Endothelial cell of umbilical vein (primary cell): Measurements from ENCODE around the gene HPSE2.

Experiments
- CTCF ChIP-seq, 2 donors: IDR thresholded peaks; 1 replicate in 1 of 2; 2 replicates in 1 of 2; pipeline ENCODE4 v1.5.1; 2011; ENCODE audit warnings: low read length in 2 of 2, mild to moderate bottlenecking in 2 of 2, moderate library complexity in 2 of 2, control low read depth in 1 of 2, inconsistent platforms in 1 of 2, low read depth in 1 of 2; ENCODE audit not compliant: insufficient read depth in 1 of 2; ENCODE audit errors: extremely low read depth in 1 of 2
- GATA2 ChIP-seq: IDR thresholded peaks from 2 replicates; pipeline ENCODE4 v1.7.0; 2011; ENCODE audit warnings: low read depth, mild to moderate bottlenecking, moderate library complexity, mixed read lengths, low read length; ENCODE audit not compliant: insufficient read length, insufficient read depth
- MAX ChIP-seq: IDR thresholded peaks from 2 replicates; pipeline ENCODE4 v1.6.1; 2011; ENCODE audit not compliant: insufficient read depth, insufficient read length
- MYC ChIP-seq: IDR thresholded peaks from one replicate; pipeline ENCODE4 v1.6.1; 2011; ENCODE audit warnings: mild to moderate bottlenecking, low read depth, low read length
- POLR2A ChIP-seq: IDR thresholded peaks from 2 replicates; pipeline ENCODE4 v1.6.1; 2012; ENCODE audit warnings: low read depth, mild to moderate bottlenecking, control low read depth, low read length
- POLR2AphosphoS5 ChIP-seq: IDR thresholded peaks from 2 replicates; pipeline ENCODE4 v1.6.1; 2012; ENCODE audit warnings: low read depth, mild to moderate bottlenecking, control low read depth, low read length, moderate library complexity; ENCODE audit not compliant: insufficient read depth

DNA sequence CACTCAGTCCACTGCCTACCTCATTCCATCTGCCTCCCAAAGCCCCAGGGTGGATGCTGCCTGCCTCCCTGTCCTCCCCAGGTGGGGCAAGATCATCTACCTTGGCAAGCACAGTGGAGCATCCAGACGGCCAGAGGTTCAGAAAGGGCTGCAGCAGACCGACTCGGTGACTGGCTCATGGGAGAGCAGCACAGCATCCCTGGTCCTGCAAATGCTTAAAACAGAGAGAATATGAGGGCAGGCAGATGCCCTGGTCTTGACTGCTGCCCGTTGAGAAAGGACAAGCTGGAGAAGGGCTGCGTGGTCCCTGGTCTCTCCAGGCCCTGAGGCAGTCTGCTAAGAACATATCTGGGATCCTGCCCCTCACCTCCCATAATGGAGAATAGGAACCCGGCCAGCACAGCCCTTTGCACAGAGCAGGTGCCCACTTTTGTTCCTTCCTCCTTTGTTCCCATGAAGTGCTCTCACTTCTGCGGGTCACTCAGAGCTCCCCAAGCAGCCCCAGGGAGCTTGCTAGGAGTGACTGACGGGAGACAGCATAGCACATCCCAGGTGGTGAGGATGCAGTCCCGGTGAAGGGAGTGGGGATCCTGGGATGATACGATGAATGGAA, 790.3 kb downstream of the HPSE2 start:
- no peak for TF ChIP-seq POLR2AphosphoS5
- no peak for TF ChIP-seq CTCF (IDR thresholded peaks at IDR 0.05; ENCODE audit: extremely low read depth in 1 of 2, insufficient read depth in 1 of 2, low read depth in 1 of 2, low read length in 2 of 2)
- TF ChIP-seq MAX, result no peak
- TF ChIP-seq MYC, result no peak
- TF ChIP-seq POLR2A, result no peak
- no peak for TF ChIP-seq GATA2
